Keratinocyte (primary cell): ENCODE results near the gene RBAK. TPM values are rescaled to one million over a fixed set of nuclear protein-coding genes. Genes with fewer than 3 reads are reported as not detected.

Experiments
- DNase-seq: peaks from one replicate; pipeline ENCODE4 v3.0.0-alpha.2; 2011; ENCODE audit warnings: low read depth, missing footprints, low spot score
- FAIRE-seq: peaks from 2 replicates; lab custom pipeline; 2011; peaks lifted over from hg19 to GRCh38; lab: Jason Lieb, UNC
- H2AFZ ChIP-seq: 2 replicates; pipeline ENCODE4 v1.6.0; 2012; ENCODE audit warnings: low read length, control low read depth, inconsistent platforms; ENCODE audit not compliant: control insufficient read depth
- H3K27ac ChIP-seq: 2 replicates; pipeline ENCODE4 v1.5.1; 2011; ENCODE audit warnings: low read length; ENCODE audit not compliant: control insufficient read depth, insufficient read depth
- H3K27me3 ChIP-seq: 3 replicates; pipeline ENCODE4 v1.6.0; 2011; ENCODE audit warnings: low read length; ENCODE audit not compliant: control insufficient read depth, insufficient read depth; ENCODE audit errors: extremely low read depth
- H3K36me3 ChIP-seq, 2 experiments: 2 replicates in 1 of 2; 3 replicates in 1 of 2; pipeline ENCODE4 v1.5.1; 2011; ENCODE audit warnings: low read length in 2 of 2, mild to moderate bottlenecking in 1 of 2; ENCODE audit not compliant: control insufficient read depth in 2 of 2, insufficient read depth in 2 of 2; ENCODE audit errors: extremely low read depth in 1 of 2
- H3K4me1 ChIP-seq: 3 replicates; pipeline ENCODE4 v1.5.1; 2011; ENCODE audit warnings: low read length; ENCODE audit not compliant: control insufficient read depth, insufficient read depth; ENCODE audit errors: extremely low read depth
- H3K4me2 ChIP-seq: 3 replicates; pipeline ENCODE4 v1.6.0; 2011; ENCODE audit warnings: low read depth, low read length; ENCODE audit not compliant: control insufficient read depth, insufficient read depth; ENCODE audit errors: extremely low read depth
- H3K4me3 ChIP-seq, 3 experiments: fragments of 200-600 bp in 1 of 3; sonication (generic) in 1 of 3; 2 replicates in 2 of 3; 3 replicates in 1 of 3; pipeline ENCODE4 v1.5.1; 2011 to 2016; ENCODE audit warnings: low read length in 3 of 3, mild to moderate bottlenecking in 3 of 3, control low read depth in 2 of 3, inconsistent platforms in 1 of 3, low read depth in 1 of 3, mixed read lengths in 1 of 3, mixed run types in 1 of 3, moderate library complexity in 1 of 3; ENCODE audit not compliant: control insufficient read depth in 2 of 3, insufficient read depth in 2 of 3; ENCODE audit errors: extremely low read depth in 1 of 3
- H3K79me2 ChIP-seq: 2 replicates; pipeline ENCODE4 v1.6.0; 2012; ENCODE audit warnings: low read length; ENCODE audit not compliant: control insufficient read depth, insufficient read depth
- H3K9ac ChIP-seq: 3 replicates; pipeline ENCODE4 v1.6.0; 2011; ENCODE audit warnings: low read length; ENCODE audit not compliant: control insufficient read depth, insufficient read depth; ENCODE audit errors: extremely low read depth
- H3K9me1 ChIP-seq: 3 replicates; pipeline ENCODE4 v1.6.0; 2011; ENCODE audit warnings: low read length; ENCODE audit not compliant: control insufficient read depth, insufficient read depth; ENCODE audit errors: extremely low read depth
- H3K9me3 ChIP-seq: 2 replicates; pipeline ENCODE4 v1.5.1; 2012; ENCODE audit warnings: low read depth, low read length; ENCODE audit not compliant: control insufficient read depth
- H4K20me1 ChIP-seq: 3 replicates; pipeline ENCODE4 v1.6.0; 2011; ENCODE audit warnings: low read length; ENCODE audit not compliant: control insufficient read depth, insufficient read depth; ENCODE audit errors: extremely low read depth
- CTCF ChIP-seq, 3 experiments: IDR thresholded peaks in 1 of 3; conservative IDR thresholded peaks in 1 of 3; optimal IDR thresholded peaks in 1 of 3; 2 replicates in 2 of 3; 3 replicates in 1 of 3; pipeline versions ENCODE3 to v1.5.1; 2011; ENCODE audit warnings: low read length in 3 of 3, mild to moderate bottlenecking in 3 of 3, moderate library complexity in 2 of 3, control low read depth in 1 of 3, inconsistent platforms in 1 of 3; ENCODE audit not compliant: insufficient read depth in 2 of 3; ENCODE audit errors: extremely low read depth in 1 of 3
- EZH2 ChIP-seq: IDR thresholded peaks from one replicate; pipeline ENCODE4 v1.6.1; 2012; ENCODE audit warnings: inconsistent platforms, mild to moderate bottlenecking, low read length, moderate library complexity
- dilution Hi-C: fragments of 300-500 bp; cut with MboI; formaldehyde crosslinking; loops from one replicate; pipeline ENCODE4 v1.7.0; 2020; ENCODE audit warnings: low sequenced_read_pairs; ENCODE audit not compliant: extremely low pct_ligation_motif_present
- polyA plus RNA-seq, 5 experiments: library from polyadenylated mRNA; depleted of rRNA in 3 of 5; stranded (reverse) in 3 of 5; stranded (forward) in 1 of 5; unstranded in 1 of 5; fragments of >200 nt; gene quantifications; 1 replicate in 1 of 5; 2 replicates in 3 of 5; 3 replicates in 1 of 5; pipeline versions ENCODE4 v1.2.1 to v1.2.3, GENCODE V29; 2011 to 2012; ENCODE audit warnings: missing spikeins in 2 of 5, low read depth in 1 of 5, low replicate concordance in 1 of 5

Gene RBAK
- polyA plus RNA-seq, 1 donor (not counting 4 experiments of a cell fraction or from before 2014, with no cell fraction given): 6.7 TPM

- Histone ChIP-seq H3K9me3 (peaks cover 1% of the 10 kb centered on the region), H4K20me1 (no peaks in the 10 kb centered on the region), H3K4me1 (no peaks in the 10 kb centered on the region), H3K4me2 (no peak overlapping the region), H3K27me3 (no peaks in the 10 kb centered on the region), H3K4me3 (no peak overlapping the region), H3K36me3 (no peaks in the 10 kb centered on the region), H3K27ac (no peak overlapping the region), H3K9me1 (no peaks in the 10 kb centered on the region), H3K9ac (no peak overlapping the region), H3K79me2 (no peaks in the 10 kb centered on the region), H2AFZ (no peak overlapping the region)
- FAIRE-seq (no peak), DNase-seq (no peak)
- TF ChIP-seq CTCF (optimal IDR thresholded peaks at IDR 0.05 in 1 of 3, IDR thresholded peaks at IDR 0.05 in 1 of 3, conservative IDR thresholded peaks at IDR 0.05 in 1 of 3; ENCODE audit: extremely low read depth in 1 of 3, insufficient read depth in 2 of 3, low read length in 3 of 3) (no peak), EZH2 (no peak)
- dilution Hi-C loops: no loop called here
Observed at GRCh38 chr7:5093948-5094347, 48.3 kb downstream of the RBAK start.

- Histone ChIP-seq H3K79me2 (no peaks in the 10 kb centered on the region), H3K9me1 (no peaks in the 10 kb centered on the region), H3K4me1 (no peaks in the 10 kb centered on the region), H3K4me3 (no peak overlapping the region), H3K9me3 (peaks cover 1% of the 10 kb centered on the region), H3K4me2 (no peak overlapping the region), H3K27me3 (no peaks in the 10 kb centered on the region), H3K27ac (no peak overlapping the region), H3K9ac (no peak overlapping the region), H3K36me3 (no peaks in the 10 kb centered on the region), H2AFZ (no peak overlapping the region), H4K20me1 (no peaks in the 10 kb centered on the region)
- no peak for FAIRE-seq
- DNase-seq: no peak
- dilution Hi-C loops: no loop called here
- no peak for TF ChIP-seq CTCF (optimal IDR thresholded peaks at IDR 0.05 in 1 of 3, IDR thresholded peaks at IDR 0.05 in 1 of 3, conservative IDR thresholded peaks at IDR 0.05 in 1 of 3; ENCODE audit: extremely low read depth in 1 of 3, insufficient read depth in 2 of 3, low read length in 3 of 3)
- no peak for TF ChIP-seq EZH2
Observed at GRCh38 chr7:5094641-5095040, 49.0 kb downstream of the RBAK start.
